ENCODE results near the gene LDLRAD4.

LDLRAD4 gene

DNA sequence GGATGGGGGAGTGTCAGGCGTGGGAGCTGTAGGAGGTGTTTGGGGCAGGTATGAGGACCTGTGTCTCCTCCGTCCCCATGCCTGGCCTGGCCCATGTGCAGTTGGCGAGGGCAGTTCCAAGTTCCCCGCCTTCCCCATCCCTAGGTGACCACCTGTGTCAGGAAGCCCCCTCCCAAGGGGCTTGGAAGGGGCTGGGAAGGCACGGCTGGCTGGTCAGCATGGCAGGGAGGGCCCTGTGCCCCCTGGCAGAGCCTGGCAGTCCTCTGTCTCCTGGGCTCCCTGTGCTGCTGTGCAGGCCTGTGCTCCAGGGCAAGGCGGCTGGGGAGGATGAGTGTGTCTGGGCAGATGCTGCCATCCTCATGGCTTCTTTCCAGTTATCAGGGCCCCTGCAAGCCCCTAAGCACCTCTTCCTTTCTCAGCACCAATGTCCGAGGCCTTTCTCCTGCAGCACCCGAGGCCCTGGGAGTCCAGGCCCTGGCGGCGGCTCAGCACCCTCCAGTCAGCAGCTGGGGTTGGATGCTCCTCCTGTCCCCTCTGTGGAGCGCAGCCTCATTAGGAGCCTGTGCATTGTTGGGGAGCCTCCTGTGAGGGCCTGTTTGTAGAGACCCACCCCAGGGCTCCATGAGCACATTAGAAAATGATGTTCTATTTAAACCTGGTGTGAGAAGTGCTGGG is 406.1 kb downstream of the LDLRAD4 start:
- no peak overlapping the region for H3K27ac ChIP-seq (replicated peaks)
- H3K27me3 ChIP-seq (ENCODE audit: insufficient read depth, poor library complexity, severe bottlenecking), result no peaks in the 10 kb centered on the region
- H3K4me3 ChIP-seq (replicated peaks; ENCODE audit: insufficient read depth, low read length), result no peak overlapping the region
- DNase-seq (ENCODE audit: low read depth in 1 of 2, low spot score in 1 of 2), result no peak
- TF ChIP-seq REST (IDR thresholded peaks at IDR 0.05; ENCODE audit: insufficient replicate concordance, low read depth), result no peak
- TF ChIP-seq SPI1 (IDR thresholded peaks at IDR 0.05; ENCODE audit: borderline replicate concordance, low read depth), result no peak
- no peak for TF ChIP-seq GABPA (IDR thresholded peaks at IDR 0.05; ENCODE audit: low read depth)
- TF ChIP-seq POLR2AphosphoS5 (IDR thresholded peaks at IDR 0.05; ENCODE audit: low read depth), result no peak

GRCh38 chr18:13625355-13625754 is 406.8 kb downstream of the LDLRAD4 start:
- TF ChIP-seq SPI1 (IDR thresholded peaks at IDR 0.05; ENCODE audit: borderline replicate concordance, low read depth), result no peak
- no peak for TF ChIP-seq POLR2AphosphoS5 (IDR thresholded peaks at IDR 0.05; ENCODE audit: low read depth)
- TF ChIP-seq GABPA (IDR thresholded peaks at IDR 0.05; ENCODE audit: low read depth), result no peak
- TF ChIP-seq, protein P1, sequence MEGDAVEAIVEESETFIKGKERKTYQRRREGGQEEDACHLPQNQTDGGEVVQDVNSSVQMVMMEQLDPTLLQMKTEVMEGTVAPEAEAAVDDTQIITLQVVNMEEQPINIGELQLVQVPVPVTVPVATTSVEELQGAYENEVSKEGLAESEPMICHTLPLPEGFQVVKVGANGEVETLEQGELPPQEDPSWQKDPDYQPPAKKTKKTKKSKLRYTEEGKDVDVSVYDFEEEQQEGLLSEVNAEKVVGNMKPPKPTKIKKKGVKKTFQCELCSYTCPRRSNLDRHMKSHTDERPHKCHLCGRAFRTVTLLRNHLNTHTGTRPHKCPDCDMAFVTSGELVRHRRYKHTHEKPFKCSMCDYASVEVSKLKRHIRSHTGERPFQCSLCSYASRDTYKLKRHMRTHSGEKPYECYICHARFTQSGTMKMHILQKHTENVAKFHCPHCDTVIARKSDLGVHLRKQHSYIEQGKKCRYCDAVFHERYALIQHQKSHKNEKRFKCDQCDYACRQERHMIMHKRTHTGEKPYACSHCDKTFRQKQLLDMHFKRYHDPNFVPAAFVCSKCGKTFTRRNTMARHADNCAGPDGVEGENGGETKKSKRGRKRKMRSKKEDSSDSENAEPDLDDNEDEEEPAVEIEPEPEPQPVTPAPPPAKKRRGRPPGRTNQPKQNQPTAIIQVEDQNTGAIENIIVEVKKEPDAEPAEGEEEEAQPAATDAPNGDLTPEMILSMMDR (IDR thresholded peaks at IDR 0.05; ENCODE audit: insufficient read depth, low read length), result no peak
- TF ChIP-seq REST (IDR thresholded peaks at IDR 0.05; ENCODE audit: insufficient replicate concordance, low read depth), result no peak
- H3K27ac ChIP-seq (replicated peaks), result no peak overlapping the region
- no peaks in the 10 kb centered on the region for H3K27me3 ChIP-seq (ENCODE audit: insufficient read depth, poor library complexity, severe bottlenecking)
- DNase-seq (ENCODE audit: low read depth in 1 of 2, low spot score in 1 of 2), result no peak
- H3K4me3 ChIP-seq (replicated peaks; ENCODE audit: insufficient read depth, low read length), result no peak overlapping the region

- DNase-seq (ENCODE audit: low read depth in 1 of 2, low spot score in 1 of 2), result no peak
- no peak for TF ChIP-seq REST (IDR thresholded peaks at IDR 0.05; ENCODE audit: insufficient replicate concordance, low read depth)
- TF ChIP-seq GABPA (IDR thresholded peaks at IDR 0.05; ENCODE audit: low read depth), result no peak
- TF ChIP-seq POLR2AphosphoS5 (IDR thresholded peaks at IDR 0.05; ENCODE audit: low read depth), result no peak
- TF ChIP-seq, protein P1 (IDR thresholded peaks at IDR 0.05; ENCODE audit: insufficient read depth, low read length), result no peak
- no peaks in the 10 kb centered on the region for H3K27me3 ChIP-seq (ENCODE audit: insufficient read depth, poor library complexity, severe bottlenecking)
- no peak overlapping the region for H3K4me3 ChIP-seq (replicated peaks; ENCODE audit: insufficient read depth, low read length)
- H3K27ac ChIP-seq (replicated peaks), result no peak overlapping the region
Observed at GRCh38 chr18:13625843-13626543, 407.4 kb downstream of the LDLRAD4 start.

Measured in HL-60 (cell line).